ENCODE results near the gene VTCN1.
"Not testable (repeated sequence)": the region's sequence is repeated elsewhere in the genome, so short reads cannot be mapped to it uniquely, and the experiment has no call there.

VTCN1 gene

DNA sequence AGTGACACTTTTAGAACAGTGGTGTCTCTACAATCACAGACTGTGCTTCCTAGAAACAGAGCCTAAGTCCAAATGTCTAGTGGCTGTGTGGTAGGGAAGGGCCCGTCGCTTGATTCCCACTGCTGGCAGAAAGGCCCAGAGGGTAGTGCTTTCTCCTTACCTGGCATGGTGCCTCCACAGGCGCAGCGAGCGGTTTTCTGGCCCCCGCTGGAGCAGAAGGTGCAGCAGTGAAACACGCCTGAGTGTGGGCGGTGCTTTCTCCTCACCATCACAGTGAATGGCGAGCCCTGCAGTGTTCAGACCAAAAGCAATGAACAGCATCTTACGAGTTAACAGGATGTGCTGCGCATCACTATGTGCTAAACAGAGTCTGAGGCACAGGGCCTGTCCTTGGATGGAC is 97.5 kb downstream of the VTCN1 start:
- DNase-seq, result no peak
- in situ Hi-C loops (cut with MboI; ENCODE audit: low pct_unique_long_range_greater_than_20kb, low sequenced_read_pairs), result no loop called here

DNA sequence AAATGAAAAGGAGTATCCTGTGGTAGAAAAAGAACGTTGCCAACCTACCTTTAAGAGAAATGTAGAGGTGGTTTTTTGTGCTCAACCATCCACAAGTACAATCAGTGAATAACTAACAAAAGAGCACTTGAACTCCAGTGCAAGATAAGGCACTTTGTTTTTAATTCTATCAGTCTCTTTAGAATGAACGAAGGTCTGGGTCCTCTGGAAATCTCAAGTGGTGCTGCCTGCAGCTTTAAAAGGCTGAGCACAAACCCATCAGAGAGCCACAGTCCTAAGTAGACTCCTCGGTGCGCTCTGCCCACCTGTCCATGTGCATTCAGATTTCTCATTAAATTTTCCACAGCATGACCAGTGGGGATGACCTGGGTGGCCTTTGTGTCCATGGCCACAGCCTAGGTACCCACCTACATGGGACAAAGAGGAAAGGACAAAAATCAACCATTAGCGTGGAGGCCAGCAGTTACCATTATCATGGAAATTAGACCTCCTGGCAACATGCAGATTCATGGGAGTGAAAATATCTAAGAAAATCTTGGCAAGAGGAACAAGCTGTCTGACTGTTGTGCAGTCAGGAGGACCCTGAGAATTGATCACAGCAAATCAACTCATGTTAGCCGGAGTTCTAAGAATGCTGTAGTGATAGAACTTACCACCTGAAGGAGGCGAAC is 98.5 kb downstream of the VTCN1 start:
- no peak for DNase-seq
- in situ Hi-C loops (cut with MboI; ENCODE audit: low pct_unique_long_range_greater_than_20kb, low sequenced_read_pairs), result no loop called here

DNA sequence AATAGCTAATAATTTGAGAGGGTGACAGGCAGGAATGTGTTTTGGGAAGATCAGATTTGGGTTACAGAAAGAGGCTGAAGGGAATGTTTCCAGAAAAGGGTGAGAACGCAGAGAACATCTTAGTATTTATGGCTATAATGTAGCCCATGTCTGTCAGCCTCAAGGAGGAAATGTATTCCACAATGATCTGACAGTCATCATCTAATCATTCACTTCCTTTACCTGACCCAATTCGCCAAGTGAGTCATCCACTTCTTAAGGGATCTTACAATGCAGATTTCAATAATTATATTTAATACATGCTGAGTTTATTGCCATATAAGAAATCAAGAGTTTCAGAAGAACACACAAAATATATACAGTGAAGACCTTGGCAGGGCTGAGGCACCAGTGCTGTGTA is 100.0 kb downstream of the VTCN1 start:
- in situ Hi-C loops (cut with MboI; ENCODE audit: low pct_unique_long_range_greater_than_20kb, low sequenced_read_pairs), result no loop called here
- DNase-seq, result no peak

DNA sequence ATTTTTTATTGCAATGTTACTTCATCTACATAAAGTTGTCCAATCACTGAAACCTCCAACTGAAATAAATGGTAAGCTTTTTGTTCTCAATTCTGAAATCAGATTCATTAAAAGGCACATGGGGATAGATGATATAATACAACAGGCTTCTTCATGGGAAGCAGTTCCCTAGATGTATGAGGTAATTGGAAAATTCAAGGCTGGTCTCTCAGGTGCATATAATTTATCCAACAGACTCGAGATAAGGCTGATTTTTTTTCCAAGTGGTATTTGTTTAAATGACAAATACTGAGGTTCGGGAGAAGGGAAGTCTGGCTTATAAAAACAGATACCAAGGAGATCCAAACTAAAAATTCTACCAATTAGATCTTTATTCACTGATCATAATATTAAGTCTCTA is 103.4 kb downstream of the VTCN1 start:
- DNase-seq, result no peak
- in situ Hi-C loops (cut with MboI; ENCODE audit: low pct_unique_long_range_greater_than_20kb, low sequenced_read_pairs), result no loop called here

DNA sequence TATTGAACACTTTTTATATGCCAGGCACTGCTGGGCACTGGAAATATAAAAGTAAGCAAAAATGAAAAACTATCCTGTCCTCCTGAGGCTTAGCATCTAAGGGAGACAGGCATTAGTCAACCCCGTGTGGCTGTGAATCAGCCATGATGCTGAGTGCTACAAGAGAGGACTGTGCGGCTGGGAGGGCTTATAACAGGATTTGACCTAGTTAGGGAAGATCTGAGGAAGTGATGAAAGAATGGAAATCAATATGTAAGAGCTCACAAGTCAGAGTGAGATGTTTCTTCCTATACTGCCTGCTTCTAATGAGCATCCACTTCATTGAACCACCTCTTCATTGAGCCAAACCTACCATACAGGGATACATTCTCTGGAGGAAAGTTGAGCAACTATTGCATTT is 104.2 kb downstream of the VTCN1 start:
- DNase-seq, result no peak
- in situ Hi-C loops (cut with MboI; ENCODE audit: low pct_unique_long_range_greater_than_20kb, low sequenced_read_pairs), result no loop called here

DNA sequence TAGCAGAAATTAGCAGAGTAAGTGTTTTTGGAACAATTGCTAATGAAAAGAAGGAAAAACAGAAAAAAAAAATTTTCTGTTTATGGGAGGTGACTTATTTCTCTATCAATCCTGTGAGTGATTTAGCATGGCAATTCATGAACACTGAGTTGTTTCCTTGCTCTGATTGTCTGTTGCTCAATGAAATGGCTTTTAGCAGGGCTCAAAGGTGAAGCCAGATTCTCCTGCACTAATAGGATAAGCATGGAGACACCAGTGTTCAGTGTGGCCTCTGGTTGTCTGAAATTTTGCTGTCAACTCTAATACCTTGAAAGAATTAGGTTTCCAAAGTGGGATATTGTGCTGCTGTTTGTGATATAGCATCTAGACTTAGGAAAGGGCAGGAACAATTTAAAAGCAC is 105.0 kb downstream of the VTCN1 start:
- in situ Hi-C loops (cut with MboI; ENCODE audit: low pct_unique_long_range_greater_than_20kb, low sequenced_read_pairs), result no loop called here
- DNase-seq, result no peak

DNA sequence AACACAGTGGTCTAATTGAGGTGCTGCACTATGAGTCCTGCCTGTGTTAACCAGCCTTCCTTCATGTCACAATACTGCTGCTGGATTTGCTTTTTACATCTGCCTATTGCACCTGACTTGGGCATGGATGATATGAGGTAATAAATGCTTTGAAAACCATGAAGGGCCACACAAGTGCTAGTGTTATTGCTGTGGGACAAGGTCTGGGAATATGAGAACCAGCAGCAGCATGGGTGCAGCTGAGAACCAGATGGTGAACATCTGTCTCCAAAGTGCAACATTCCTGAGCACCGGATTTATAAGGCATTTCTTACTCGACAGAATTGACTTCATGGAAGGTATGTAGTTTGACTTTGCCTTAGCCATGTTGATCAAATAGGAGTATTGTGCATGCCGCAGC is 105.7 kb downstream of the VTCN1 start:
- in situ Hi-C loops (cut with MboI; ENCODE audit: low pct_unique_long_range_greater_than_20kb, low sequenced_read_pairs), result no loop called here
- DNase-seq, result no peak

DNA sequence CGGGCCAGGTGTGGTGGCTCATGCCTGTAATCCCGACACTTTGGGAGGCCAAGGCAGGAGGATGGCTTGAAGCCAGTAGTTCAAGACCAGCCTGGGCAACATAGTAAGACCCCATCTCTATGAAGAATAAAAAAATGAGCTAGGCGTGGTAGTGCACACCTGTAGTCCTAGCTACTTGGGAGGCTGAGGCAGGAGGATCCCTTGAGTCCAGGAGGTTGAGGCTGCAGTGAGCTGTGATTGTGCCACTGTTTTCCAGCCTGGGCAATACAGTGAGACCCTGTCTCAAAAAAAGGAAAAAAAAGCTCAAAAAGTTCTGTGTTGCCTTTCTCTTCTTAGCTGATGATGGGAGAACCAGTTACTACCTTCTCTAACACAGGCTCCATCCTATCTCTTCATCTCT is 108.9 kb downstream of the VTCN1 start:
- in situ Hi-C loops (cut with MboI; ENCODE audit: low pct_unique_long_range_greater_than_20kb, low sequenced_read_pairs); DNase-seq: not testable (repeated sequence)

DNA sequence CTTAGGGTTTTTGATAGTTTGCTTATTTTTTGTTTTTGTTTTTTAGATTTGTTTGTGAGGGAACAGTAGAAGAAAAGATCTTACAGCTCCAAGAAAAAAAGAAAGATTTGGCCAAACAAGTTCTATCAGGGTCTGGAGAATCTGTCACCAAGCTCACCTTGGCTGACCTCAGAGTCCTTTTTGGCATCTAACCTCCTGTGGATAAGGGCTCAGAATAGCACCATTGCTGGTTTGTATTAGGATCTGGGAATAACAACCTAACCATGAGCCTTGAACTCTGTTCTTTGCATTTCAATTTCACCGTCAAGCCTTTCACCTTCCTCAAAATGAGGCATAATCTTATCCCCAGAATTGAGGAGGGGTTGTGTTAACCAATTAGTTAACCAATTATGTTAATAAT is 109.4 kb downstream of the VTCN1 start:
- no peak for DNase-seq
- in situ Hi-C loops (cut with MboI; ENCODE audit: low pct_unique_long_range_greater_than_20kb, low sequenced_read_pairs), result no loop called here

DNA sequence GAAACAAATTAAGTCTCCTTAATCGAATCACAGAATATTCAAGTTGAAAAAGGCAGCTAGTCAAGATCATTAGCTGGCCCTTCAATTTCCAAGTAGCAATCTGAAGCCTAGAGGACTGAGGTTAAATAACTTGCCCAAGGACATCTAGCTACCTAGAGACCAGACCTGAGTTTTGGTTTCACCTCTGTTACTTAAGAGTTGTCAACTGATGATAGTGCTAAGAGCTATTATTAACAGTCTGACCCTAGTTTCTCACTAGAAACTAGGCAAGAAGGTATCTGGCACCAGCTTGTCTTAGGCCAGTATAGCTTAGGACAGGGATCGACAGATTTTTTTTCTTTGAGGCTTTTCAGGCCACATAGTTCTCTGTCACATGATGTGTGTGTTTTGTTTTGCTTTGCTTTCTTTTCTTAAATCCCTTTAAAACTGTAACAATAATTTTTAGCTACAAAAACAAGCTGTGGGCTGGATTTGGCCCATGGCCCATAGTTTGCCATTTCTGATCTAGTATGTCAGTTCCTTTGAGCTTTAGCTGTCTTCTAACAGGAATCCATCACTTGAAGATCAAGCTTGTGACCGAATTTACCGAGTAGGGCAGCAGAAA is 112.3 kb downstream of the VTCN1 start:
- DNase-seq, result no peak
- in situ Hi-C loops (cut with MboI; ENCODE audit: low pct_unique_long_range_greater_than_20kb, low sequenced_read_pairs), result loop anchor here (25.0 kb wide), 1 partner anchor 189 kb away; no protein-coding TSS in a partner anchor

DNA sequence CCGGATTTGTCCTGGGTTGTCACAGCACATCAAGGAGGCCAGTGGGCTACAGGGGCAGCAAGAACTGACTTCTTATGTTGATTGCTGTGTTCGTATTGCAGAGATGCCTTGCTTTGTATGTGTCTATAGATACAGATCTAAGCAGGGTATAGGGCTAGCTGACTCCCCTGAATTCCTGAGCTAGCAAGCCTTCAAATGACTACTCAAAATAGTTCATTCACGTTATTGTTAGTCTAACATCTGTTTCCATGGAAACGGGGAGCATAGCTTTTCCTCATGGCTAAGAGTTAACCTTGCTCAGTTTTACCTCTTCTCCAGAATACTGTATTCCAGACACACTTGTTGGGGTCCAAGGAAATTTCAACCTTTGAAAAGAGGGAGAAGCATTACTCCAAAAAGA is 113.3 kb downstream of the VTCN1 start:
- no peak for DNase-seq
- in situ Hi-C loops (cut with MboI; ENCODE audit: low pct_unique_long_range_greater_than_20kb, low sequenced_read_pairs), result loop anchor here (25.0 kb wide), 1 partner anchor 190 kb away; no protein-coding TSS in a partner anchor

DNA sequence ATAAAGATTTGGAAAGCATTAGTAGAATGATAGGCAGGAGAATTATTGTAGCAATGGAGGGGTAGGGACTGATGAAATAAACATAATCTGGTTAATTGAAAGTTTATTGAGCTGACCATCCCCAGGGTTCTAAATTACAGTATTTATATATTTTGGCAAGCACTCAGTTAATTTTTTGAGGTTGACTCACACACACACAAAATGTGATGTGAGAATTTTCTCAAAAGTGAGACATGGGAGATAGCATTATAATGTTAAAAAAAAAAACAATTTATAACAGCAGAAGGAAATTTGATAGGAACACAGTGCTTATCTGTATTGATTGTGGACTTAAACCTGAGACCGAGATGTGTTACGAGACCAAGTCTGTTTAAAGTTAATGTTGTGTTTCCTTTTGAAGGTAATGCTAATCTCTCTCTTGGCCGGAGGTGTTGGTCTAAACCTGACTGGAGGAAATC is 113.7 kb downstream of the VTCN1 start:
- no peak for DNase-seq
- in situ Hi-C loops (cut with MboI; ENCODE audit: low pct_unique_long_range_greater_than_20kb, low sequenced_read_pairs), result loop anchor here (25.0 kb wide), 1 partner anchor 190 kb away; no protein-coding TSS in a partner anchor

DNA sequence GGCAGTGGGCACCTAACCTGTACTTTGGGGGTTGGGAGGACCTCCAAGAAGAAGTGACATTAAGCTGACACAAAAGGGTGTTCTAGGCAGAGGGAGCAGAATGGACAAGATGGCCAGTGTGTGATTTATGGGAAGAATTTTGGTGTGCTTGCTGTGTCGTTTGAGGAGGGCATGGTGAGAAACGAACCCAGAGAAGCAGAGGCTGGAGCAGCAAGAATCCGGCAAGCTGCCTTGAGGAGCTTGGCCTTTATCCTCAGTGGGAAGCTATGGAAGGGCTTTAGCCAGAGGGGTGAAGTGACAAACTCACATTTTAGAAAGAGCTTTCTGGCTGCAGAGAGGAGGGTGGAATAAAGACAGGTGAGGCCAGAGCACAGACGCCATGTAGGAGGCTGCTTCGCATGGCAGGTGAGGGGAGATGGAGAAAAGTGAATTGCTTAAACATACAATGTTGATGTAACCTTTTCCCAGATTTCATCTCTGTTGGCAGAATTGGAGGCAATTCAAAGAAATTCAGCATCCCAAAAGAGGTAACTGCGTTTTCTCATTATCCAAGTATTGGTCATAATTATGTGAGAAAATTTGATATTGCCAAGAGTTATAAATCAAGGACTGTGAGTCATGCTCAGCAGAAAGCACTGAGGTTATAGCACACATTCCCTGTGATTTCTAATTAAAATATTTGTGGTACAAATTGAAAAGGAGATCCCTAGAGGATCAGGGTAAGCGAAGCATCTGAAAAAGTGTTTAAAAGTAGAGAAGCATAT is 115.7 kb downstream of the VTCN1 start:
- in situ Hi-C loops (cut with MboI; ENCODE audit: low pct_unique_long_range_greater_than_20kb, low sequenced_read_pairs), result loop anchor here (25.0 kb wide), 1 partner anchor 192 kb away; no protein-coding TSS in a partner anchor
- DNase-seq, result no peak

DNA sequence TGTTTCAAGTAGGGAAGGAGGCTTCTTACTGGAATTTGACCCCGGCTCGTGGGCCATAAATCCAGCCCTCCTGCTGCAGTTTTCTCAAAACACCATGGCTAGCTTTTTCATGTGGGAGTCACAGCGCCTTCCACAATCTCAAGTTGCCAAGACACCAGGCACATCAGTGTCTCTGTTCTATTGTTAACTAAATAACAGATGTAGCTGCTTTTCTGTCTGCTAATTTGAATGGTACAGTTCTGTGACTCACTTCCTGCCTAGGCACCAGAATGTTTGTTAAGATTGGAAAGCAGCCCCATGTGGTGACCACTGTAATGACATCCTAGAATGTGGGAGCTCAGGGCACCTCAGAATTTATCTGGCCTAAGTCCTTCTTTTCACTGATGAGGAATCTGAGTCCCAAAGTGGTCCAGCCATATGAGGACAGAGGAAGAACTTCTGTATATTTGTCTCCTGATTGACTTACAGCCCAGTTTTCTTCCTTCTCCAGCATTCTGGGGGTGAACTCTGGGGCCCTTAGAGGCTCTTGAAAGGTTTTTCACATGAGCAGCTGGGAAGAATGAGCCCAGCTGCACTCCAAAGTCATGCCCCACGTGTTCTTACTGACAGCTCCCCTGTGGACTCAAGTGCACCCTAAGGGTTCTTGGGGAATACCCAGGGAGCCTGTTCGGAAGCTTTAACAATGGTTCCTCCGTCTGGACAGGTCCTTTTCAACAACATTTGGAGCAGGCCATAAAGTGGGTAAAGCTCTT is 116.7 kb downstream of the VTCN1 start:
- DNase-seq, result peak; percentile 15

More for the DNA sequence above, 116.7 kb downstream of the VTCN1 start:
- in situ Hi-C loops (cut with MboI; ENCODE audit: low pct_unique_long_range_greater_than_20kb, low sequenced_read_pairs), result loop anchor here (25.0 kb wide), 1 partner anchor 193 kb away; no protein-coding TSS in a partner anchor
